Umbilical cord (tissue), 2 donors: Measurements from ENCODE around the gene IZUMO4. TPM values are rescaled to one million over a fixed set of nuclear protein-coding genes. Genes with fewer than 3 reads are reported as not detected.

ENCODE experiments used
- DNase-seq: peaks from one replicate; pipeline ENCODE4 v3.0.0-alpha.2; 2015; ENCODE audit warnings: low spot score
- total RNA-seq: library from RNA; depleted of rRNA; stranded (reverse); fragments of >200 nt; gene quantifications from one replicate; pipeline ENCODE4 v1.2.3, GENCODE V29; 2014; ENCODE audit warnings: low replicate concordance; ENCODE audit not compliant: insufficient read depth

The IZUMO4 gene
- total RNA-seq, 1 donor from 2014 or later: 1.2 TPM

DNA sequence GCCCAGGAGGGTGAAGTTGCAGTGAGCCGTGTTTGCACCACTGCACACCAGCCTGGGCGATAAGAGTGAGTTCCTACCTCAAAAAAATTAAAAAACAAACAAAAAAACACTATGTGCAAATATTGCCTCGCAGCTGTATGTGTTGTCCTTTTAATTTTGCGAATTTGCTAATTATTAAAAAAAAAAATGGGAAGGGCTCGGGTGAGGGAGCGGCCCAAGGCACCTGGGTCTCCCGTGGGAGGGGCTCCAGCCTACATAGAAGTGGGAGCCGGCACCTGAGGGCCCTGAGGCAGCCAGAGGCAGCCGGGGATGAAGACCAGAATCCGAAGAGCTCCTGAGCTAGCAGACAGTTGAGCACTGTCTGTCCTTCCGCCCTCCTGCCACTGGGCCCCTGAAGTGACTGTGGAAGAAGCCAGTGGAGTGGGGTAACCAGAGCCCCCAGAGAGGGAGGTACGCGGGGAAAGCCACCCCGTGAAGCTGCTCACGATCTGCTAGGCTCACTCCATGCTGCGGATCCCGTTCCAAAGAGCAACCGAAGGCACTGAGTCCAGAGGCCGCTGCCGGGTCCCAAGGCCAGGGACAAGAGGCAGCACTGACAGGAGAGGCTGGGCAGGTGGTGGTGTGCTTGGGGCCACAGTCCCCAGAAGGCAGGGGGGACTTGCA is 6.5 kb downstream of the IZUMO4 start:
- no peak for DNase-seq

DNA sequence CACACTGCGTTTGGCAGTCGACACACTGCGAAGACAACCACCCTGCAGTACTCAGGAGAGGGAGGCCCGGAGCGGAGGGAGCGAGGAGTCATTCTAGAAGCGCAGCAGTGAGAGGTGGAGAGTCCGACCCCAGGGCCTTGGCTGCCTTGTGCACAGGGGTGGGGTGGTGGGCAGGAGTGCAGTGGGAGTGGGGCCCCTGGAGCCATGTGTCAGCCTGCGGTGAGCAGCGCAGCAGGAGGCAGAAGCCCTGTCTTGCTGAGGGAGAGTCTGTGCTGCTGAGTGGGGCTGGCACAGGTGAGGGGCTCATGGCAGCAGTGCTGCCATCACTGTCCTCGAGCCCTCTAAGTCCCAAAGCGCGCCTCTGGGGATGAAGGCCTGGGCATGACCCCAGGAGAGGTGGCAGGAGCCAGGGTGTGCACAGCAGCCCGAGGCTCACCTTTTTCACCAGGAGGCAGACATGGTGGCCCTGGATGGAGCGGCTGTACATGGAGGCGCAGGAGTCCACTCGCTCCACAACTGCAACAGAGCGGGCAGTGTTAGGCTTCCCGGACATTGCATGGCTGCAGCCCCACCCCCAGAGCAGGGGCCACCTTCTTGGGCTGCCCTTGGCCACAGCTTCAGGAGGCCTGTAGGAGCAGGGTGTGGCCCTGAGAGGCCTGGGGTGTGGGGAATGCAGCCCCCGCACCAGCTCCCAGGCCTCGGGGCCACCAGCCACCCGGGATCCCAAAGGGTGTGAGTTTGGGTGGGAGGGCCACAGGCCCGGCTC is 11.7 kb downstream of the IZUMO4 start:
- no peak for DNase-seq

DNA sequence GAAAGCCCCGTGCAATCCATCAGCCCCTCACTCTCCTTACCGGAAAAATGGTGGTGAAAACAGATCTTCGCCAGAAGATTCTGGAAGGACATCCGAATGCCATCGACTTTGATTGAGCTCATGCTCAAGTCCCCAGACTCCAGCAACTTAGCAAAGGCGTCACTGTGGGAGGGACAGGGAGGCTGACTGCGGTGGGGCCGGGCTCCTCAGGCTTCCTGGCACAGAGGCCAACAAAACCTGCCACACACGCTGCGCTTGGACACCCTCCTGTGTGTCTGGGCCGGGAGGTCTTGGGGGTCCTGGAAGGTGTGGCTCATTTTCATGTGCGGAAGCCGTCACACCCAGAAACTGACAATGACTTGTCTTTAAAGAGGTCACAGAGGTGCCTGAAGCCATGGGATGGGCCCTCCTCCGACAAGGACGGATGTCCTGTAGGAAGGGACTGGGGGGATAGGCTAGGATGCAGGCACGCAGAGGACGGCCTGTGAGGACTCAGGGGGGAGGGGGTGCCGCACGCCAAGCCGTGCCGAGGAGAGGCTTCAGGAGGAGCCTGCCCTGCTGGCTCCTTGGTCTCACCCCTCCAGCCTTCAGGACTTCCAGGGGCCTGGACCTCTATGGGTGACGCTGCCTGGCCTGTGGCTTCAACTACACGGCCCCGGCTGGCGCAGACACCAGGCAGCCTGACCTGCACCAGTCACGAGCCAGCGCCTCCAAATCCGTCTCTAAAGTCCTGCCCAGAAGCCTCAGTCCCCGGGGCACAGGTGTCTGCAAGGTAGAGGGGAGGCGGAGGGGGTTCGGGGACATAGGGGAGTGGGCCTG is 12.5 kb downstream of the IZUMO4 start:
- DNase-seq: no peak

DNA sequence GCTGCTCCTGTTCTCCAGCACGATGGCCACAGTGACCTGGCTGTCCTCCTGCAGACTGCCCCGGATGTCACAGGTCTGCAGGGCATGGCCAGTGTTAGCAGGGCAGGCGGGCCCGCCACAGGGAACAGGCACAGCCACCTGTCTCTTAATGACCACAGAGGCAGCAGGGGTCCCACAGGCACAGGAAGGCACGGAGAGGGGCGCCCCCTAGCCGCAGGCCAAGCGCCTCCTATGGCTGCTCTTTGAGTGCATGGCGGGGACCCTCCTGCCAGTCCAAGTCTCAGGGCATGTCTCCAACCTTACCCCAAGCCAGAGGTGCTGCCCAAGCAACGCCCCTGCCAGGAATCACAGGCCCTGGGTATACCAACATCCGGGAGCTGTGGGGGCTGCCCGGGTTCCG is 14.1 kb downstream of the IZUMO4 start:
- no peak for DNase-seq

DNA sequence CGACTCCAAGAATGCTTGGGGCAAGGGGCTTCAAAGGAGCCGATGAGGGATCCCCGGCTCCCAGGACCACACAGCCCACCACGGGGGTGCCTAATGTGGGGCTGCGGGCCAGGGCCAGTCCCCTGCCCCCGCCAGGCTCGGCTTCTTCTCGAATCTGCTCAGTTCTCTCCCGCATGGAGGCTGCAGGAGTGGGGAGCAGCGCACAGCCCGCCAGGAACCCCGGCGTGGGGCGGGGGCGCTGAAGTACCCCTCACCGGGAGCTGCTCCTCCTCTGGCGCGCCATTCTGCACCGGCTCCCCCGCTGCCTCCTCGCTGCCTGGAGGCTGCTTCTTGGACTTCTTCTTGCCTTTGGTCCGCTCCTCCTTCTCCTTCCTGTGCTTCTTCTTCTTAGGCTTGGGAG is 14.7 kb downstream of the IZUMO4 start:
- DNase-seq: no peak

DNA sequence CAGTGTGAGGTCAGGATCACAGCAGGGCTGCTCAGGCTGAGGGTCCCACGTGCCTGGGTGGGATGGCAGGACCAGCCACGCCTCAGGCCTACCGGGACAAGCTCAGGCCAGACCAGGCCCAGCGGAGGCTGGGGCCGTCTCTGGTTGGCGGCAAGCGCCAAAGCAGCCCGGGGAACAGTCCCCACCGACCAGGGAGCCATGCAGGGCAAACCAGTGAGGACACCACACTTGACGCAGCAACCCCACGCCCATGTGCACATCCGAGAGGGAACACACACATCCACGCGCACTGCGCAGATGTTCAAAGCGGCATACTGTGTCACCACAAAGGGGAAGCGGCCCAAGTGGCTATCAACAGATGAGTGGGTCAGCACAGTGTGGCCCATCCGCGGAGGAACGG is 15.2 kb downstream of the IZUMO4 start:
- DNase-seq: no peak

DNA sequence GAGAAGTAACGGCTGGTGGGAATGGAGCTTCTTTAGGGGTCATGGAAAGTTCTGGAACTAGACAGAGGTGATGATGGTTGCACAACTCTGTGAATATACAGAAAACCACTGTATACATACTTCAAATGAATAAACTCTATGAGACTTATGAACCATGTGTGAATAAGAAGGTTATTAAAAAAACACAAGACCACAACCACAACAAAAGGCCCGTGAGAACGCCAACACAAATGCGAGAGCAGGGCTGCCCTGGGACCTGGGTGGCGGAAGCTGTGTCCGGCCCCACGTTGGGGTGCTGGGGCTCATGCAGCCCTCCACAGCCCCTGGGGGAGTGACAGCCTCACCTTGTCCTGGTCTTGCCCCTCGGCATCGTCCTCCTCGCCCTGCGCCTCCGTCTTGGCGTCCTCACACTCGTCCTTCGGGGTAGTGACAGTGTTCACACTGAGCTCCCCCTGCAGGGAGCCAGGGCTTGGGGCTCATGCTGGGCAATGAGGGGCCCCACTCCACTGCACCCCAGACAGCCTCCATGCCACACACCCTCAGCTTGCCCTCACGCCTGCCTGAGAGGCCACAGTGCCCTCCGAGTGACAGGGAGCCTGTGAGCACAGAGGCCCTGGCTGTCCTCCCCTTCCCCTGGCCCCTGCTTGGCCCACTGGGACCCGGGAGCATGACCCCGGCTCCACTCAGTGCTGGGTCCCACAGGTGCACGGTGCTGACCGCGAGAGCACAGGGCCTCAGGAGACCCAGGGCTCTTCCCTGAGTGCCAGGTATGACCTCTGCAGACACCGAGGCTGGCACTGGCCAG is 16.0 kb downstream of the IZUMO4 start:
- DNase-seq: no peak

DNA sequence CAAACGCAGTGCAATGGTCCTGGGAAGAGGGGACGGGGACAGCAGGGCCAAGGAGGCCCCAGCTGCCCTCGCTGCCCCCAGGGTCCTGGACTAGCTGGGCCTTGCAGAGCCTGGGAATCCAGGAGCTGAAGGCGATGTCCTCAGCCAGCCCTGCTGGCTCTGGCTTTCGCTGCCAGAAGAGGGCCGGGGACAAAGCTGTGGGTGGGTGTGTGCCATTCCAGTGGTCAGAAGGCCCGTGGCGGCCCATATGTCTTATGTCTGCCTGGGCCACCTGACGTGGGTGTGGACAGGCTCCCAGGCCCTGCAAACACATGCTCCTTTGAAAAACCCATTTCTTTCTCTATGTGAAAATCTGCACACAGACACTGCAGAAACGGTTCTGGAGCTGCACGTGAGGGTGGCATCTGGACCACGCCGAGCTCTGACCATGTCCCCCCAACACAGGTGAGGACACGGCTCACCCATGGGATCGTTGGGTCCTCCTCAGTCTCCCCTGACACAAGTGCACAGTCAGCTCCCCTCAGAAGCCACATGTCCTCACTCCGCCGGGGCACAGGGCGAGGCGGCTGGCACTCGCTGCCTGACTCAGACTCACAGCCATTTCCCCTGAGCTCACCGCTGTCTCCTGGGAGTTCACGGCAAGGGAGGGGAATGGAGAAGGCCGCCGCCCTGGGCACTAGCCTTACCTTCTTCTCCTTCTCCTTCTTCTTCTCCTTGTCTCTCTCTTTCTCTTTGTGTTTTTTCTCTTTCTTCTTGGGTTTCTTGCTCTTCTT is 16.9 kb downstream of the IZUMO4 start:
- DNase-seq: no peak

DNA sequence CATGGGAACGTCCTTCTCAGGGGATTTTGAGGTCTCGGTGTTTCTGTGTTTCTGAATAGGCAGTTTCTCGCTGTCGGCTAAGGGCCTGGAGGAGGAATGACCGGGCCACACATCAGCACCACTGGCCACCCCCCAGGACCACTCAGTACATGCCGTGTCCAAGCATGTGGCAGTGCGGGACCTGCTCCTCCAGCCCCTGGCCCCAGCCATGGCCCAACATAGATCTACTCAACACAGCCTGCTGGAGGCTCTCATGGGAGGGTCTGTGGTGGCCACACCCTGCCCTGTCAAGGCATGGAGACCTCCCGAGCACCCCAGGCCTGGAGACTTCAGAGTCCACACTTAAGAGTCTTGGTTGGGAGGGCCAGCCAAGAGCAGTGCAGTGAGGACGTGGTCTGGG is 17.5 kb downstream of the IZUMO4 start:
- no peak for DNase-seq

DNA sequence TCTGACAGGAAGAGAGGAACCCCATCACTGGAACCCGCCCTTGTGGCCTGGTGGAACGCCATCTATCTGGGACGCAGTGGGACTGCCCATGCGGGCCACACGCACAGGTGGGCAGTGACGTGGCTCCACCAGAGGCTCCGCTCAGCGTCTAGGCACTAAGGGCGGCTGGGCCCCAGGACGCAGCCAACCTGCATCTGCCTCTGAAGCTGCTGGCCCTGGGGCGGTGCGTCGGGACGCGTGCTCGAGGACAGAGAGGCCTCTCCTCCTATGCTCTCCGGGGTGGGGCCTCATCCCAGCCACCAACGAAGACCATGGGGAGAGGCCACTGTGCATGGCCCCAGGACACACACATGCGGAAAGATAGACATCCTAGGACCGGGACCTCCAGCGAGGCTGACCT is 18.1 kb downstream of the IZUMO4 start:
- DNase-seq: no peak

DNA sequence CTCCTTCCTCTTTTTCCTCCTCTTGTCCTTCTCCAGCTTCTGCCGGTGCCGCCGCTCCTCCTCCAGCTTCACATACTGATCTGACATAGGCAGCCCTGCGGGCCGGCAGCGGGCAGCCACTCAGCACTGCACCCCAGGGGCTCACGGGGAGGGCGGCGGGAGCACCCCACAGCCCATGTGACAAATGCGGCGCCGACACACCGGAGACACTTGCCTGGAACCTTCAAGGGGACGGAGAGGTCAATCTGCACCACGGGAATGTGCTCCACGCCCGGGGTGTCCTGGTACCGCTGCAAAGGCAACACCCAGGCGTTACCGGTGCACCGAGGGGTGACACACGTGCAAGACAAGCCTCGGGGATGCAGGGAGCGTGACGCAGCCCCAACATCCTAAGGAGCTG is 18.6 kb downstream of the IZUMO4 start:
- no peak for DNase-seq

DNA sequence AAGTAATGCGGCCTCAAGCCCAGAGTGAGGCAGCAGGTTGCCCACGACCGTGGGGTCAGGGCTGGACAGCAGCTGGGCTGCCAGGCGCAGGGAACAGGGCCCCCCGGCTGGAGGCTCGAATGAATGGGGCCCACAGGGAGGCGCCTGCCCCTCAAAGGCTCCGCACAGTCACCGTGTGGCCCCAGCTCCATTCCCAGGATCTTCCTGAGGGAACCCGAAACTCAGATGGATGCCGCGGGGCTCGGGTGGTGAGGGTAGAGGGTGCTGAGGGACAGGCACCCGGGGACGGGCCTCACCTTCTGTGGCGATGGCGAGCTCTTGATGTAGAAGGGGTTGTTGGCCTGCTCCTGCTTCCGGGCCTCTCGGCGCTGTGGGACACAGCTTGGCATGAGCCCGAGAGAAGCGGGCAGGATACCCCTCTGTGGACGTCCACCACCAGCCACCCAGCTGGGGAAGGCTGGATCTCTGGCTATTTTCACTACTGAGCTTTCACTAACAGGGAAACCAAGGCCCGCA is 19.3 kb downstream of the IZUMO4 start:
- no peak for DNase-seq

DNA sequence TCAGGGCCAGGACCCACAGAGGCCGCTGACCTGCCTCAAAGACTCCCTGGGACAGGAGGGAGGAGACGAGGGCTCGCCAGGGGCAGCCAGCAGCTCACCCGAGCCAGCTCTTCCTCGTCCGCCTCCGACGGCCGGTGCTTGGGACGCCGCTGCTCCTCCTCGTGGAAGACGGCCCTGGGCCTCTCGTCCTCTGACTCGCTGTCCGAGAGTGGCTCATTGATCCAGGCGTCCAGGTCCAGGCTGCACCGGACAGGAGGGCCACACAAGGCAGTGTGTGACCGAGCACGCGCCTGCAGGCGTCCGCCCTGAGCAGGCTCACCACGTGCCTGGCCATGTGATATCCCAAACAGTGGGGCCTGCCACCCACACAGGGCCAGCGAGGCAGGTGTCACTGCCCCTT is 19.8 kb downstream of the IZUMO4 start:
- no peak for DNase-seq

DNA sequence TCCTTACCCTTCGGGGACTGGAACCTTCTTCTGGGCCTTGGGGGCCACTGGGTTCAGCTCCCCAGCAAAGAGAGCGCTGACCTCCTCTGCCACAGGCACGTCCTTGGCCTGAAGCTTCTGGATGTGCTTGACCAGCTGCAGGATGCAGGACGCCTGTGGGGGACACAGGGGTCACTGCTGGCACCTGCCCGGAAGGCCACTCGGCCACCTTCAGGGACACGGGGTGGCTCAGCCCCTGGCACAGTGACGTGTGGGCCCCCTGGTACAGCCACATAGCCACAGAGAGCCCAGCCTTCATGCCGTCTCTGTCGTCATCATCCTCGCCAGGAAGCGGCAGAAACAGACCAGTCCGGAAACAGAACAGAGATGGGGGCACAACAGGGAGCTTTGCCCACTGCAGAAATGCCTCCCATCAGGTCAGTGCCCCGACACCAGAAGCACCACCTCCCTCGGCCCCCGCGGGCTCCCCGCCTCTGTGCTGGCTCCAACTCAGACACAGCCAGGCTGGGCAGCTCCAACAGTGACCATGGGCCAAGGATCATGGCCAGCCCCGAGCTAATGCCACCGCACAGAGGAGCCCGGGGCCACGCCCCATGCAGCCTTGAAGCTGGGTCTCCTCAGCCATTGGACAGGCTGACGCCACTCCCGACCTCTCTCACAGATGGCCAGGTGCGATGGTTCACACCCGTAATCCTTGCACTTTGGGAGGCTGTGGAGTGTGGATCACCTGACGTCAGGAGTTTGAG is 20.7 kb downstream of the IZUMO4 start:
- DNase-seq: no peak

DNA sequence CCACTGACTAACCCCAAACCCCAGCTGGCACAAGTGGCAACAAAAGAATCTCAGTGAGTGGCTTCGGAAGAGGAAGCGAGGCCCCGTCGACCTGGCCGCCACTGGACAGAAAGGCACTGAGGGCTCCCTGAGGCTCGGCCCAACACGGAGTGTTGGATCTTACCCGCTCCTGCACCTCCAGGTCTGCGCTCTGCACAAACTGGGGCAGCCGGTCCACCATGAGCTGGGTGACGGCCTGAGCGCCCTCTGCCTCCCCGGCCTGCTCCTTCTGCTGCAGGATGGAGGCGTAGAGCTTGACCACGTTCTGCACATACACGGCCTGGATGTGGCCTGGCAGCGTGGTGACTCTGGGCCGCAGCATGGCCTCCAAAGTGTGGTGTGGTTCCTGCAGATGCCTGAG is 21.7 kb downstream of the IZUMO4 start:
- no peak for DNase-seq

DNA sequence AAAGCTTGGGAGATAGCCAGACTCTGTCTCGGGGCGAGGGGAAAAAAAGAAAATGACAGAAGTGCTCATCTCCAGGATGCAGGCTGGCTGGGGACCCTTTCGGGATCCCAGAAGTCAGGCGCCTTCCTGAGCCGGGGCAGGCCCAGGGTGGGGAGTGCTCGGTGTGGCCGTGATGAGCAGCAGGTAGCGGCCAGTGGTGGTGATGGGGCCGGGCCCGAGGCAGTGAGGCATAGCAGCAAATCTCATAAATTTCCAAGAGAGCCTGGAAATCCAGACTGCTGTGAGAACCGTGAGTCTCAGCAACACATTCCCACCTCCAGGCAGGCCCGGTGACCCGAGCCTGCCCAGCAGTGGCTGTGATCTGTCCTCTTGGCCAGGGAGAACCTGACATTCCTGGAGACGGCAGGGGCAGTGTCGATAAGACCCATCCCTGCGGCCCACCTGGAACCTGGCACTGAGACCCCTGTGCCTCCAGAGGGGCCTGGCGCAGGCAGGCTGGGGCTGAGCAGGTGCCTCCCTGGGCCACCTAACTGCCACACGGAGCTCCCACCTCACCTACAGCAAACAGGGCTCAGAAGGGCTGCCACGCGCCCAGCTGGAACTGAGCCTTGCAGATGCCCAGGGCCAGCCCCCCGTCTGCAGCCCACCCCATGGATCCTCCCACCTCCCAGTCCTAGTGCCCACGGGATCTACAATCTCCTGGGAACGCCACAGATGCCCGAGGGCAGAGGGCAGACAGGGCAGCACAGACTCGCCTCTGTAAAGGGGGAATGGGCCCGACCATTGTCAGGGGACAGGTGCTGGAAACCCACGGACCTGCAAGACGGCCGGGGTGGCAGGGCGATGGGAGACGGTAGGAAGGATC is 23.4 kb downstream of the IZUMO4 start:
- no peak for DNase-seq

DNA sequence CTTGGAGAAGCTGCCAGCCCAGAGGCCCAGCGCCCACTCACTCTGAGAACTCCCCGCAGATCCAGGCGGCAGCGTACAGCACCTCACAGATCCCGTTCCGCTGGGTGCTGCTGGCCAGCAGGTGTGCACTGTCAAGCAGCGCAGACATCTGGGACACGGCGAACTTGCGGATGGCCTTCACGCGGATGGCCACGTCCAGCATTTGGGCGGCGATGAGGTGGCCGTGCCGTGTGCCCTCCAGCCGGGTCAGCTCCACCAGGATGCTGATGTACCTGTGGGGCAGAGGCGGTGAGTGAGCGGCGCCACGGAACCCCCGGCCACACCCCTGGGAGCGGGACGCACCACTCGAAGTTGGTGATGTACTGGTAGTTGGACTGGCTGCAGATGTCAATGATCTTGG is 24.1 kb downstream of the IZUMO4 start:
- DNase-seq: no peak

DNA sequence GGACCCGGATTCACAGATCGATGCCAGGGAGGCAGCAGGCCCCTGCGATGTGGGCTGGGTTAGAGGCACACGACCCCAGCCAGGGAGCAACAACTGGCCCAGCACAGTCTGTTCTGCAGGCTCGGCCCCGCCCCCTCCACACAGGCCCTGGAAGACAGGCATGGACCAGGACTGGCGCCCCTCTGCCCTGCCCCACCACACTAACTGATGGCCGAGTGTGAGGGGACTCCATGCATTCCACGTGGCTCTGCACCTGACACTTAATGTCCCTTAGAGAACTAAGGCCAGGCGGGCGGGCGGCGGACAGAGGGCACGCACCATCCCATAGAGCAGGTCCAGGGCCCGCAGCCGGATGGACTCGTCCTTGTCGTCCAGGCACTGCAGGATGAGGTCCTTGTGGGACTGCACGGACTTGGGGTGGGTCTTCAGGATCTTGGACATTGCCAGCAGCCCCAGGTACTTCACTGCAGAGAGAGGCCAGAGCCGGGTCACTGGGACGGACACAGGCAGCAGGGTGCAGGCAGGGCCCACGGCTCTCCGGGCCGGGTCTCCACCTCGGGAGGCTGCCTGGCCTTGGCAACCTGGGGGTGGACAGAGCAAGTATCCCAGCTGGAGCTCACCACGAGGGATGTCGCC is 24.8 kb downstream of the IZUMO4 start:
- no peak for DNase-seq

DNA sequence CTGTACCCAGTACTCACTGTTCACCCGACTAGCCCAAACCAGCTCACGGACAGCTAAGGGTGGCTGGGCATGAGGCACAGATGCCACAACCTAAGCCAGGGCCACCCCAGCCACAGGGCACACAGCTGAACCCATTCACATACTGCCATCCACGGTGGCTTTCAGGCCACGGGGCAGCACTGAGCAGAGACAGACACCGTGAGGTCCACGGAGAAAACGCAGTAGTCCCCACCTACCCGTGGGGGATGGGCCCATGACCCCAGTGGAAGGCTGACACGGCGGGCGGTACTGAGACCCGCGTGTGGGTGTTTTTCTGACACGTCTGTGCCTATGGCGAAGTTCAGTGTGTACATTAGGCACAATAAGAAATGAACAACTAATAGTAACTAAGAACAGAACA is 25.5 kb downstream of the IZUMO4 start:
- DNase-seq: no peak
